A204.1 (cell line): Measurements from ENCODE around the gene FBXW12.

Experiments
- FAIRE-seq: peaks from 2 replicates; lab custom pipeline; 2012; peaks lifted over from hg19 to GRCh38; lab: Jason Lieb, UNC

The FBXW12 gene

DNA sequence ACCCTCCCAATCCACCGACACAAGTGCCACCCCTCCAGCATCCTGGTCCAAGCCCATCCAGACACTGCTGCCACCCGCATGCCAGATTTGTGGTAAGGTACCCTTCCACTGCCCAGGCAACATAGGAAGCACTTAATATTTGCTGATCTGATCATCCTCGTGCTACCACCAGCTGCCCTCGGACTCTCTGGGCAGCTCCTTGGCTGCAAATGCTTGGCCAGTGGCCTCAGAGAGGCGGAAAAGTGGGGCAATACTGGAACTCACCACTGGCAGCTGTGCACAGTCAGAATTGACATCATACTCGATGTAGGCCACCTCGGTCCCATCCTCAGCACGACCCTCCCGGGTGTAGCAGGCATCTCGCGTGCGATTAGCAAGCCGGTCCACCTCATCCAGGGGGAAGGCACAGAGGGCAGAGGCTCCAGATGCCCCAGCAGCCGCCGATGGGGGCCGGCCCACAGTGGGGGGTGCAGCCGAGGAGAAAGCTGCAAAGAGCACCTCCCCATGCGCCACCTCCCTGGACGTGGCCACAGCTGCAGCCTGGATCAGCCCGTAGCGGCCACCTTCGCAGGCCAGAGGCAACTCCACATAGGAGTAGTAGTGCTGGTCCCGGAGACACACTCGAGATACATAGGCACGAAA lies 51.3 kb downstream of the FBXW12 start:
- FAIRE-seq, result no peak

DNA sequence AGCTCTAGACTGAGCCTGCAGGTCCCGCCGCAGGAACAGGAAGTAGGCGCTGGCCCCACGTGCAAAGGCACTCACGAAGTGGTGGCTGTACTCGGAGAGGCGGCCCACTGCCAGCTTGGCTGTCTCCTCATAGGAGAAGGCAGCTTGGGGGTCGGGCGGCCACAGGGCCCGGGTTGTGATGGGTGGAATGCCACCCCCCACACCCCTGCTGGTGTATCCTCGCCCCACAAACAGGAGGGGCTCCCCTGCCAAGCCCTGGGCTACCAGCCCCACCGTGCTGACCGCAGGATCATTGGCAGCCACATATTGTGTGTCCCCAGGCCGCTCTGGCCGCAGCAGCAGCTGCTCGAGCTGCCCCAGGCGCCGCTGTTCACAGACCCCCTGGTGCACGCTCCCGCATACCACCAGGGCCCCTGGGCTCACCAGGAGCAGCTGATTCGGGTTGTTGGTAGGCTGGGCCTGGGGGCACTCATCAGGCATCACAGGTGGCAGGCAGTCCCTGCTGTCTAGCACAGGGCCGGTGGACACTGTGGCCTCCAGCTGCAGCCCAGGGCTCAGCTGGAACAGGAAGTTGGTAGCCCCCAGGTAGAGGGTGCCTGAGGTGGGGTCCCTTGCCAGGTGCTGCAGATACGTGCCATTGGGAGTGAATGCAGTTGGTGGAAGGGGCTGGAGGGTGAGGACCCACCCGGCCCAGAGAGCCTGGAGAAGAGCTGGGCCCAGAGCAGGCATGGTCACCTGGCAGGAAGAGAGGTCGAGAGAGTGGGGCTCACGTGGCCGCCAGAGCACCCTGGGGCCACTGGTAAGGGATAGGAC lies 52.1 kb downstream of the FBXW12 start:
- FAIRE-seq, result no peak

DNA sequence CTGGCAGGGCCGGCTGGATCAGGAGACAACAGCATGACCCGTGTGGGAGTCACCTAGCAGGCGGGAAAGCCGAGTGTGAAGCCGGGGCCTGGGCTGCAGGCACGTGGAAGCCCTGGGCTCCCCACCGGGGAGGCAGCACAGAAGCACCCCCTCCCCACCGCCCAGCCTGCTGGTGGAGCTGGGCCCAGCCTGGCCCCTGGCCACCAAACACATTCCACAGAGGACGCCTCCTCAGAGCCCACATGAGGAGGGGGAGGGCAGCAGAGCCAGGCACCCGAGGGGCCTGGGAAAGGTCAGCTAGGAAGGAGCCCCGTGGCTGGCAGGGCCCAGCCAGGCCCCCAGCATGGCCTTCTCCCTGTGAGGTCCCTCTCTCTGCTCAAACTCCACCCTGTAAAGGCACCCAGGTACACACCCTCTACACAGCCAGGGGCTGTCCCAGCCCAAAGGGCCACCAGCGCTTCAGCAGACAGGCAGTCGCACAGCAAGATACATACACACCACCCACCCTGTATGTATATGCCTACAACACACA lies 53.3 kb downstream of the FBXW12 start:
- no peak for FAIRE-seq

DNA sequence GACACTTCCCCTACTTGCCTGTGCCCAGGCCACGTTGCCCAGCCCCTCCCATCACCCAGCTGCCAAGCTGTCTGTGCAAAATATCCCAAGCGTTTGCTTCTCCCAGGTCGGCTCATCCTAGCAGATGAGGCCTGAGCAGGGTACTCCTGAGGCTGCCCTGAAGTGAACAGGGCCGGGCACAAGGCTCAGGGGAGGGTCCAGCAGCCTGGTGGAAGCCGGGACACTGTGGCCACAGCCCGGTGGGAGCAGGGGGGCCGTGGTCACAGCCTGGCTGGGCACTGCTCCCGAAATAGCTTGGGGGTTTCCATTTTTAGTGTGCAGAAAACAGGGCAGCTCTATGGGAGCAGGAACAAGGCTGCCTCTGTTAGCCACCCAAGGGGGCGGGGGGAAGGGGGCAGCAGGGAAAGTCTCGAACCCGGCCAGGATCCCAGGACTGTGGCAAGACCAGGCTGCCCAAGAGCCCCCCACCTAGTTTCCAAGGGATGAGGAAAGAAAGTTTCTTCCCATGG lies 54.4 kb downstream of the FBXW12 start:
- FAIRE-seq, result no peak

DNA sequence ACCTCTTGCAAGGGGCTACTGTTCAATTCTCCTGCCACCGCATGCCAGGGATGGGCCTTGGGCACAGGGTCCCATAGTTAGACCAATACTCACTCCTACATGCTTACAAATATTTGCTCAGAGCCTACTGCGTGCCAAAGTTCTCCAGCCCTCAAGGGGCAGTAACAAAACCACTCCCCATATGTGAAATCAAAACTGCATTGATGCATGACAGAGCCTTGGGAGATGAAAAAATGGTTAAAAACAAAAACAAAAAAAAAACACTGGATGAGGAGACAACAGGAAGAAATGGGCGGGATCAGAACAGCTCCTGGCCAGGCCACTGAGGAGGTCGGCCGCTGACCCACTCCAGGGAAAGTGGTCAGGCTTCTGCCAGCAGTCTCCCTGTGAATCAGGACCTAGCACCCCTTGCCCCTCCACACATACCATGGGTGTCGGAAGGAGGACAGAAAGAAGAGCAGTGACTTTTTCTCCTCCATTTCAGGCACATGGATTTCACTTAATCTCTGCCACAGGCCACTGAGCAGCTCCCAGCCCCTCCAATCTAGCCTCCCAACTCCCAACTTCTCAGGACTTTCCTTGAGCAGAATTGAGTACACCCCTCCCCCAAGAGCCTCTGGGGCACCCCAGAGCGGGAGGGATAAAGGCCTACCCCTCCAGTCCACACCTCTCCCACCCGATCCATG lies 55.1 kb downstream of the FBXW12 start:
- no peak for FAIRE-seq

DNA sequence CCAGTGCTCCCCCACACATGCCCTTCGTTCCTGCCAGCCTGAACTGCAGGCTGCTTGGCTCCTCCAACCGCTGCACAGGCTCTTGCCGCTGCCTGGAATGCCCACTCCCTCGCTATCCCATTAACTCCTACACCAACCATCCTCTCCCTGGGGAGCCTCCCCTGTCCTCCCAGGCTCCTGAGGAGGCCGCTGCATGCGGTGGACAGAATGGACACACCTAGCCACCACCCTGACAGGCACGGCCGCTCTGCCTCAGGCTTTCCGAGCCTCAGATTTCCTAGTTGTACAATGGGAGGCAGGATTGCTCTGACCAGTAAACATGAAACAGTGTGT lies 55.6 kb downstream of the FBXW12 start:
- FAIRE-seq, result no peak

DNA sequence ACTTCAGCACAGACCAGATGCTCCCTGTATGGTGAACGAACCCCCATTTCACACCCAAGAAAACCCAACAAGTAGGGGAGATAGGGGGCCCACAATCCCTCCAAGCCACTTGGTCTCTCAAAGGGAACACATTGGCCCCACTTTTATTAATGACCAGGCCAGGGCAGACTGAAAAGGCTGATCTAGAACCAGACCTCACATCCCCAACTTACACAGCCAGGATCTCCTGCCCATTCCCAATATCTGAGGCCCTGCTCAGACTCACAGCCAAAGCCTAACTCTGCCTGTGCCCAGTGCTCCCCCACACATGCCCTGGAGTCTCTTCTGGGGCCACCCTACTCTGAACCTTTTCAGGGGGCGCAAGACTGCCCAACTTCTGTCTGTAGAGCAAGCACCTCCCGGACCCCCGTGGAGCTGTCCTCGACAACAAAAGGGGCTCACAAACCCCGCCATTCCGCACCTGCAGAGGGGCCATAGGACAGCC lies 56.1 kb downstream of the FBXW12 start:
- no peak for FAIRE-seq

DNA sequence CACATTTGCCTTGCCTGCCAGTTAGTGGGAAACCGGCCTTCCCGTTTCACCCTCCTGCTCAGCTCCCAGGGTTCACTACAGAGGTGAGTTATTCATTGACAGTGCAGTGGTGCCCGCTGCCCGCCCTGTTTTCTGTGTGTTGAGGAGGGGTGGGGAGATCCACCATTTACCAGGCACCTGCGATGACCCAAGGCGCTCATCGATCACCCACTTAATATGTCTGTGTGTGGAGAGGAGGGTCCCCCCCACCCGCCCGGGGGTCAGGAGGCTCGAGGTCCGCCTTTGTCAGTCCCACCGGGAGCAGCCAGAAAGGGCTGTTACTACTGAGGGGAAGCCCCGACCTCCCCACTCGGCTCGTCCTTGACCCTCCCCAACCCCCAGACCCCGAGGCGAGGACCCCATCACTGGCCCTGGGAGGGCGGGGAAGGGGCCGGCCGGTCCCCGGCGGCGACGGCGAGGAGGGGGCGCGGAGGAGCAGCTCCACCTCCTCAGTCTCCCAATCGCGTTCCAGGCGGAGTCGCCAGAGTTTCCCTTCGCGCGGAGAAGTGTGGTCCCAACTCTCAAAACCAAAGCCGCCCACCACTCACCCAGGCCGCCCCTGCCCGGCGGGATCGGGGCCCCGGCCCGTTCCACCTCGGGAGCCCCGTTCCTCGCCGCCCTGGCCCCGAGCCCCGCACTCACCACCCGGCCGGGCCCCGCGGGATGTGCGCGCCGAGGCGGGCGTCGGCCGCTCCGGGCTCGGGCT lies 56.7 kb downstream of the FBXW12 start:
- FAIRE-seq, result no peak

DNA sequence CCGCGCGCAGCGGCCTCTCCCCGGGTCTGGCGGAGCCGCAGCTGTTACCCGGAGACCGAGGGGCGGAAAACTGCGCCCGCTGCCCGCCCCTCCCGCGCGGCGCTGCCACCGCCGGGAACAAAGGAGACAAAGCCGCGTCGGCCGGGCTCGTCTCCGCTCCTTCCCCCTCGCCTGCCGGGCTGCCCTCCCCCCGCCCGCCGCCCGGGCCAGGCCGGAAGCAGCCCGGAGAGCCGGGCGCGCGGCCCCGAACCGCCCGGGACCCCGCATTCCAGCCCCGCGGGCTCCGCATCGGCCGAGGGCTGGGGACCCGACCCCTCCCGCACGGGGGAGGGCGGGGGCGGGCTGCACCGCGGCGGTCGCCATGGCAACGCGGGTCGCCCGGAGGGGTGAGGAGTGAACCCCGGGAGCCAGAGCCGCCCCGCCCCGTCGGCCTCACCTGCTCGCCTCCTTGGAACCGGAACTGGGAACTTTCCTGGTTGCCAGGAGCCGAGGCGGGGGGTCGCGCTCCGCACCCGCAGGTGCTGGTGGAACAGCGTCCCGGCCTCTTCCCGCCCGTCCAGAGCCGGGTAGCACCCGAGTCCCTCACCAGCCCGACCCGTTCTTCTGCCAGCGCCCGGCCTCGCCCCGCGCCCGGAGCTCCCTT lies 57.4 kb downstream of the FBXW12 start:
- FAIRE-seq, result no peak

DNA sequence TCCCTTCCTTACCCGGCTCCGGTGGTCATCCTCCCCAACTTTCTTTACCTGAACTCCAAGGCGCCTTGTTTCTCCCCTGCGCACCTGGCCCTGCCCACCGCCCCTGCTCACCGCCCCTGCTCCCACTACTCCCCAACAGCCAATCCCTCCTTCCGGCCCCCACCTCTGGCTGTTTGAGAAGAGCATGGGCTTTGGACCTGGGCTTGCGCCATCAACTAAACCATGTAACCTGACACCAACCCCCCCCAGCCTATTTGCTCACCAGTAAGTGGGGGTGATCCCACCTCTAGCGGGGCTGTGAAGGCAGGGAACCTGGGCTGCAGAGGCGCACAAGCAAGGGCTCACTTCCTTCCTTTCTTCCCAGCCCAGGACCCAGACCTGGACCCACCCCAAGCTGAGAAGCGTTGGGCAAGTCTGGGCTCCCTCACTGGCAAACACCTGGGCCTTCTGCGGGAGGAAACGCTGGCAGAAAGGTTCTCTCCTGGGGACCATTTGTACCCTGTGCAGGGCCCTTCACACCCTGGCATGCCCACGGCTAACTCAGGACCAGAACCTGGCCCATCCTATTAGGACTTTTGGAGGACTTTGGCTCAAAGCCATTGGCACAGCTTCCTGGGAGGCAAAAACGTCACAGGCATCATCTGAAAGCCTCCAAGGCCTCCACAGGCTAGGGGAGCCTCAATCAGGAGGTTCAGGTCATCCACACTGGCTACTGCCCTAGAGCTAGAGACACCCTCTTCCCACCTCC lies 58.1 kb downstream of the FBXW12 start, which contains the start of gene PLXNB1:
Gene PLXNB1 (minus strand): TSS at position 127 of the 748 bp plus-strand sequence. CDS start 5,475 bp downstream, outside the sequence.
- no peak for FAIRE-seq

DNA sequence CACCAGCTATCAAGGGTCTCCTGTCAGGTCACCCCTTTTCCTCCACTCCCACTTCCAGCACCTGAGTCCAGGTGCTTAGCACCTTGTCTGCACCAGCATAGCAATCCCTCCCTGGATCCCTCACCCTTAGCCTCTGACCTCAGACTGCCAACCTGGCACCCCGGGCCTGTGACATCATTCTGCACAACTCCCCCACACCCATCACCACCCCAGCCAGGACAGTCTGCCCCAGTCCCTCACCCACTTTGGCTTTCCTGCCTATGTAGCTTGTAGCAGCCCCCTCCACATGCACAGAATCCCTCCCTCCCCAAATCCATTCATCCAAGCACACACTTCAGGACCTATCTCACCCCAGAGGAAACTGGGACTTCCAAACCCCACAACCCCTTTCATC lies 58.7 kb downstream of the FBXW12 start:
- no peak for FAIRE-seq

DNA sequence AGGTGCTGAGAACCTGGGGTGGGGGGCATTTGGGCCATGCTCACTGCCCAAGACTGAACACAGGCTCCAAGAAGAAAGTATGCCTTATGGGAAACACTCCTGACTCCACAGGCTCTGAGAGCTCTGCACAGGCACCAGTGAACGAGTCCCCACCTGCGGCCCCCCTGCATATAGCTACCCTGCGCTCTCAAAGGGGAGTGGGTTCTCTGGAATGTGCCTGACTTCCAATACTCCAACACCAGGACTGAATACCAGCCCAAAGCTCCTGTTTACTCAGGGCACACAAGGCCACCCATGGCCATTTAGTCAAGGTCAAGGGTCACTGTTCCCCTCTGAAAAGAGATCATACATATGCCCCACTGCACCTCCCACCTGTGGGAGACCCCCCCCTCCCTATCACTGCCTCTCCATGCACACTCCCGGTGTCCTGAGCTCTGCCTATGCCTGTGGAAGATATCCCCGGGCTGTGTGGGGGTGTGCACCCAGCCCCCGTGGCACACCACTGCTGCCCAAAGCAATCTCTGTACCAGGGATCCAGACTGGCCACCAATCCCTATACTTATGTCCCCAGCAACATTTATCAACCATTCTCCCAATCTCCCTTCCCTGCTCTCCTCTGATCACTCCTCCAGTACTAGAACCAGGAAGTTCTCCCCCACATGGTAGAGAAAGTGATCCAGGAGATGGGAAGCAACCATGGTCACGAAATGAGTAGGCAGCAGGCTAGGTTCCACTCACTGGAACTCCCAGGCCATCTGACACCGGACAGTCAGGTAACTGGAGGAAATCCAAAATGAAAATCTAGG lies 59.4 kb downstream of the FBXW12 start:
- no peak for FAIRE-seq

DNA sequence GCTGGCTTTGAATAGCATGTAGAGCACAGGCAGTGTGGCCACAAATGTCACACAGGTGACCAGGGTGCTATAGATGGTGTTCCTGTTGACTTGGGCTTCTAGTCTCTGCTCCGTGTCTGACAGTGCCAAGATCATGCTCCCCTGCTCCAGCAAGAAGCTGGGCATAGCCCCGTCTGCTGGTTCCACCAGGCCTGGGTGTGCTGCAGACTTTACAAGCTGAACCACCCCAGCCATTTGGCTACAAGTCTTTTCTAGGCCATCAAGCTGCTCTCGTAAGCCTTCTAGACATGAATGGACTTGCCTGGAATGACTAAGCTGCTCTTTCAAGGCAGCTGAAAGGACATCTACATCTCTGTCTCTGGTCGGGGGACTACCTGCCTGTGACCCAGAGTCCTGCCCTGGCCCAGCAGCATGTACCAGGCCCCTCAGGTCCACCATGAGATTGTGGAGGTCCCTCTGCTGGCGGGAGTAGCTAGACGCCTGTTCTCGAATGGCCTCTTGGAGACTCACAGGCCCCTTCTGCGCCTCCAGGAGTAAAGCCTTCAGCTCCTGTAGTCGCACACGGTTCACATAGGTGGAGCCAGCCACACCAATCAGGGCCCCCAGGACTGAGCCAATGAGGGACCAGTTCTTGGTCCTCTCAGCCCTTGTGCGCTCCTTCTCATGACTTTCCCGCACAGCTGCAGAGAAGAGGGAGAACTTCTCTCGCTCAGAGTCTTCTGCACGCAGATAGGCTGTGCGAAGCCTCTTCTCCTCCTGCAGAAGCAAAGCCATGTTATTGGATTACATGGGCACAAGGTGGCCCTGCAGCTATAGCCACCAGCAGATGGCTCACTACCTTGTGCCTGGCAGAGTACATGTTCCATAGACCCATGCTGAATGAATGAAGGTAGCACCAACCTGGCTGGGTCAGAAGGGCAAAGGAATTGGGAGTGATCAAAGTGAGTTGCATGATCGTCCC lies 60.7 kb downstream of the FBXW12 start:
- no peak for FAIRE-seq

DNA sequence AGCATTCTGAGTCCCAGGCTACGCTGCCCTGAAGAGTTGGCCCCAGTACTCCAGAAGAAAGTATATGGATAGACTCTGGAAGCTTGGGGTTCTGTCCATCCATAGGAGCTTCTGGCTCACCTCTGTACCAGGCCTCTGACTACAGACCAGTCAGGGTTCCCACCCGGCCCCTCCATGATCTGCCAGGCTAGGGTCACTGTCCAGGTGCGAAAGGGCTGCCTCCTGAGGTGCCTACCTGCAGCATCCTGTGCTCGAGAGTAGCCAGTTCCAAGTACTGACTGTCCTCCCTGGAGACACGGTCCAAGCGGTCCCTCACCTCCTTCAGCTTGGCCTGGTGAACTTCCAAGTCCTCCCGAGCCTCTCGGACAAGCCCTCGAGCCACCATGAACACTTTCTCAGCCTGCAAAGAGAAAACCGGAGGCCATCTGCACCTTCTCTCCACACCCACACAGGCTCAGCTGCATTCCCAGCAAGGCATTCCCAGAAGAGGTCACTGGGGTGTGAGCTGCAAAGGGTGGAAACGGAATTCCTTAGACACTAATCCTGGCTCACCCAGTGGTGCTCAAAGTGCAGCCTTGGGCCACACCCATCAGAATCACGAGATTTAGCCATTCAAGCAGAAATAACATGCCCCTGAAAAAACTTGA lies 61.6 kb downstream of the FBXW12 start:
- no peak for FAIRE-seq

DNA sequence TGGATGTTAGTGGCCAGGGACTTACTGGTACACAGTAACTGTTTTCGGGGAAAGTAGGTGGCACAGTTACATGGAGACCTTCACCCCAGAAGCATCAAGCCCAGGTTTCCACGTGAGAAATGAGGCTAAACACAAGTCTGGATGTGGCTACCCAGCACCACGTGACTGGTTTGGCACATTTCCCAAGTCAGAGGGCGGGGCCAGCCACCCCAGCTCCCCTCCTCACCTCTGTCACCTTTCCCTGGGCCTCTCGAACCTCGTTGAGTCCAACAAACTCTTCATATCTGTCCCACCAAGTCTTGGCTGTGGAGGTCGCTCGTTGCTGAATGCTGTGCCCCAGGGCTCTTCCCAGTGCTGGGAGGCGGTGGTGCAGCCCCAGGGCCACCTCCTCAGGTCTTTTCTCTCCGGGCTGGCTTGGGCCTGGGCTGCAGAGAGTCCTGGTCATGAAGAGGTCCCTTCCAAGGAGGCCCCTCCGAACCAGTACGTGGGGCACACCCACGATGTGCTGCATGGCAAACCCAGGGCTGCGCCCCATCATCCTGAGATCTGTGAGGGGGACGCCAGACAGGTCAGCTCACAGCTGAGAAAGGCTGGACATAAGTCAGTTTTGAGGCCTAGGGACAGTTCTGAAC lies 62.7 kb downstream of the FBXW12 start:
- no peak for FAIRE-seq

DNA sequence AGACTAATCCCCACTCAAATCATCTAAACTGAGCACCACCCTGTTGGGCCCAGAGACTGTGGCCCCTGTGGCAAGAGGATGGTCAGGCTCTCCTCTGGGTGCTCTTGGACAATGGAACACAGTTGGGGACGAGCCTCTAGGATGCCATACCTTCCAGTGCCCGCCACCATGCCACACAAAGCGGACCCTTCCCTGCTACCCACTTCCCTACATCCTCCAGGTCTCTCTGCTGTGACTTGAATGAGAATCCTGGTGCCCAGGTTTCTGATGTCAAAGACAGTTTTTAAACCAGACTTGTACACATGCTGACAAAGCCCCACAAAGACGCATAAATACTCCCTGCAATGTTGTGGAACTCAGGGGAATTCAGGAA lies 63.2 kb downstream of the FBXW12 start:
- FAIRE-seq, result no peak

DNA sequence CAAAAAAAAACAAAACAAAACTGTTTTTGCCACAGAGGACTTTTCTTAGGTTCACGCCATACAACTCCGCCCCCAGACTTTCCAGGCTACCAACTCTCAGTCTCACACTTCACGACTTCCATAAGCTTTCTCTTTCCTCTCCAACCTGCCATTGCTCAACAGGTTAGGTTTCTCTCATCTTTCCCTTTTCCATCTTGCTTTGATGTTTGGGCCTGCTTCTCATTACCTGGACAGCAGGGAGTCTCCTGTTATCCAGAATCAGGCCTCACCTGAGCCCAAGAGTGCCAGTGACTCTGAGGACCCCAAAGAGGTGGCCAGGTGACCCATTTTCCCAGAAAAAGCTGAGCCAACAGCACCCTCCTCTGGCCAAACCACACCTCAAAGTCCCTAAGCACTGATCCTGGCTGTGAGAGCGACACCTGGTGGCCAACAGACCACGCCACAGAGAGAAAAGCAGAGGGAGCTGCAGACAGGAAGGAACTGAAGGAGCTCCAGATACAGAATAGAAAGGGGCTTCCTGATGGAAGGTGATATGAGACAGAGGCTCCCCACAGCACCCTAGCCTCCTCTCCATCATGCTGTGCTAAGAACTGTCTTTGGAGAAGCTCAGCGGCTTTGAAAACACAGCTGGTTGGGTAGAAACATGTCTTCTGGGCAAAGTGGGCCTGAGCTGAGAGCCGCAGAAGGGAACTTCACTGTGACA lies 63.9 kb downstream of the FBXW12 start:
- peak; percentile 68 for FAIRE-seq
